H1 (cell line): Measurements from ENCODE around the gene CHST2. TPM values are rescaled to one million over a fixed set of nuclear protein-coding genes. Genes with fewer than 3 reads are reported as not detected.

Experiments used
- CTCF ChIA-PET: fragments of 300-600 bp; sonication (Branson Sonifier 250); formaldehyde crosslinking; loops from one replicate; lab custom pipeline; 2021; ENCODE audit not compliant: partially characterized antibody; lab: Charles Lee
- POLR2A ChIA-PET: fragments of 300-600 bp; sonication (Branson Sonifier 250); formaldehyde crosslinking; loops from one replicate; lab custom pipeline; 2021; ENCODE audit warnings: inconsistent platforms; ENCODE audit not compliant: partially characterized antibody; lab: Charles Lee
- DNase-seq, 2 experiments: peaks; one replicate each; pipeline versions ENCODE4 v3.0.0 to v3.0.0-alpha.2; 2010 to 2022; ENCODE audit warnings: low spot score in 2 of 2, low read depth in 1 of 2, mixed read lengths in 1 of 2
- FAIRE-seq: peaks from 2 replicates; lab custom pipeline; 2011; peaks lifted over from hg19 to GRCh38; lab: Jason Lieb, UNC
- H2AFZ ChIP-seq: 2 replicates; pipeline ENCODE4 v1.8.1; 2012; ENCODE audit warnings: low read length, inconsistent platforms
- H2AK5ac ChIP-seq: 2 replicates; pipeline ENCODE4 v1.6.1; 2013; ENCODE audit warnings: low read depth, low read length
- H2BK120ac ChIP-seq: replicated peaks from 2 replicates; pipeline ENCODE3; 2013; ENCODE audit warnings: low read depth, low read length, inconsistent platforms
- H2BK12ac ChIP-seq: 2 replicates; pipeline ENCODE4 v1.6.1; 2013; ENCODE audit warnings: low read depth, low read length
- H2BK15ac ChIP-seq: 2 replicates; pipeline ENCODE4 v1.6.1; 2013; ENCODE audit warnings: low read length
- H2BK20ac ChIP-seq: 2 replicates; pipeline ENCODE4 v1.6.1; 2013; ENCODE audit warnings: low read length
- H2BK5ac ChIP-seq: 2 replicates; pipeline ENCODE4 v1.6.1; 2013; ENCODE audit warnings: low read depth, low read length
- H3K14ac ChIP-seq: 2 replicates; pipeline ENCODE4 v1.6.1; 2013; ENCODE audit warnings: inconsistent platforms; ENCODE audit not compliant: insufficient read length
- H3K18ac ChIP-seq: 2 replicates; pipeline ENCODE4 v1.6.1; 2013; ENCODE audit warnings: low read length; ENCODE audit errors: extremely low read depth
- H3K23ac ChIP-seq: 2 replicates; pipeline ENCODE4 v1.6.1; 2013; ENCODE audit warnings: inconsistent platforms; ENCODE audit not compliant: insufficient read length
- H3K23me2 ChIP-seq: 2 replicates; pipeline ENCODE4 v1.6.1; 2013; ENCODE audit warnings: low read depth, low read length
- H3K27ac ChIP-seq: 2 replicates; pipeline ENCODE4 v1.6.1; 2011; ENCODE audit warnings: low read depth, low read length, inconsistent platforms
- H3K27me3 ChIP-seq, 4 experiments: replicated peaks in 1 of 4; 1 replicate in 1 of 4; 2 replicates in 3 of 4; pipeline versions ENCODE4 v1.6.1 to v1.8.1; 2011 to 2013; ENCODE audit warnings: low read length in 3 of 4, mild to moderate bottlenecking in 3 of 4, inconsistent platforms in 2 of 4, mixed read lengths in 2 of 4, moderate library complexity in 1 of 4; ENCODE audit not compliant: control insufficient read depth in 3 of 4, insufficient read depth in 3 of 4; ENCODE audit errors: extremely low read depth in 1 of 4
- H3K36me3 ChIP-seq, 4 experiments: 2 replicates each; pipeline versions ENCODE4 v1.6.1 to v1.8.1; 2011 to 2013; ENCODE audit warnings: mild to moderate bottlenecking in 4 of 4, low read length in 3 of 4, moderate library complexity in 2 of 4, control low read depth in 1 of 4, inconsistent platforms in 1 of 4; ENCODE audit not compliant: insufficient read depth in 4 of 4, control insufficient read depth in 2 of 4
- H3K4ac ChIP-seq: replicated peaks from 2 replicates; pipeline ENCODE3; 2013; ENCODE audit warnings: low read length, low read depth, mixed read lengths, inconsistent platforms; ENCODE audit not compliant: insufficient read length
- H3K4me1 ChIP-seq, 4 experiments: replicated peaks in 1 of 4; 1 replicate in 1 of 4; 2 replicates in 3 of 4; pipeline versions ENCODE4 v1.6.1 to v1.8.1; 2011 to 2013; ENCODE audit warnings: low read length in 3 of 4, inconsistent platforms in 2 of 4, mixed read lengths in 1 of 4; ENCODE audit not compliant: insufficient read depth in 4 of 4, control insufficient read depth in 3 of 4
- H3K4me2 ChIP-seq, 2 experiments: 2 replicates each; pipeline versions ENCODE4 v1.6.1 to v1.8.1; 2011 to 2013; ENCODE audit warnings: low read depth in 2 of 2, low read length in 2 of 2, control low read depth in 1 of 2, inconsistent platforms in 1 of 2, mild to moderate bottlenecking in 1 of 2; ENCODE audit not compliant: insufficient read depth in 1 of 2
- H3K4me3 ChIP-seq, 4 experiments: fragments of 200-600, 300-600 bp in 1 of 4; sonication (generic), shearing (Covaris generic), sonication (Bioruptor Twin) in 1 of 4; 2 replicates each; pipeline versions ENCODE4 v1.5.1 to v1.8.1; 2011 to 2016; ENCODE audit warnings: low read length in 4 of 4, low read depth in 3 of 4, control low read depth in 2 of 4, inconsistent platforms in 2 of 4, mild to moderate bottlenecking in 2 of 4, mixed read lengths in 1 of 4, moderate library complexity in 1 of 4; ENCODE audit not compliant: insufficient read depth in 2 of 4; ENCODE audit errors: extremely low read depth in 1 of 4
- H3K56ac ChIP-seq: replicated peaks from 2 replicates; pipeline ENCODE3; 2013; ENCODE audit warnings: low read depth, mild to moderate bottlenecking, mixed read lengths, low read length, inconsistent platforms; ENCODE audit not compliant: insufficient read length
- H3K79me1 ChIP-seq: 2 replicates; pipeline ENCODE4 v1.6.1; 2013; ENCODE audit warnings: low read depth, low read length, control low read depth
- H3K79me2 ChIP-seq, 2 experiments: 2 replicates each; pipeline versions ENCODE4 v1.6.1 to v1.8.1; 2012 to 2013; ENCODE audit warnings: low read length in 2 of 2, mild to moderate bottlenecking in 2 of 2, inconsistent platforms in 1 of 2; ENCODE audit not compliant: insufficient read depth in 2 of 2, control insufficient read depth in 1 of 2
- H3K9ac ChIP-seq, 4 experiments: replicated peaks in 1 of 4; 1 replicate in 1 of 4; 2 replicates in 3 of 4; pipeline versions ENCODE4 v1.6.1 to v1.8.1; 2011 to 2013; ENCODE audit warnings: low read depth in 3 of 4, low read length in 3 of 4, control low read depth in 2 of 4, mild to moderate bottlenecking in 2 of 4, moderate library complexity in 2 of 4, inconsistent platforms in 1 of 4; ENCODE audit errors: extremely low read depth in 1 of 4
- H3K9me3 ChIP-seq, 2 experiments: 2 replicates each; pipeline versions ENCODE4 v1.6.1 to v1.8.1; 2012 to 2013; ENCODE audit warnings: mild to moderate bottlenecking in 2 of 2, moderate library complexity in 2 of 2, control low read depth in 1 of 2, inconsistent platforms in 1 of 2, low read depth in 1 of 2, low read length in 1 of 2, mixed read lengths in 1 of 2; ENCODE audit not compliant: insufficient read depth in 2 of 2
- H4K20me1 ChIP-seq, 2 experiments: replicated peaks in 1 of 2; 2 replicates each; pipeline versions ENCODE3 to v1.8.1; 2011 to 2013; ENCODE audit warnings: inconsistent platforms in 2 of 2, low read length in 2 of 2, mild to moderate bottlenecking in 1 of 2; ENCODE audit not compliant: insufficient read depth in 2 of 2, control insufficient read depth in 1 of 2
- H4K5ac ChIP-seq: 2 replicates; pipeline ENCODE4 v1.6.1; 2013; ENCODE audit warnings: low read length, low read depth, mixed read lengths, inconsistent platforms; ENCODE audit not compliant: insufficient read length
- H4K8ac ChIP-seq: 2 replicates; pipeline ENCODE4 v1.8.0; 2013; ENCODE audit warnings: mild to moderate bottlenecking, moderate library complexity, low read length, inconsistent platforms; ENCODE audit not compliant: insufficient read depth; ENCODE audit errors: extremely low read depth
- H4K91ac ChIP-seq: replicated peaks from 2 replicates; pipeline ENCODE3; 2013; ENCODE audit warnings: low read length, mixed read lengths, inconsistent platforms; ENCODE audit not compliant: insufficient read length
- CHD1 ChIP-seq: IDR thresholded peaks from 2 replicates; pipeline ENCODE4 v1.6.1; 2012; ENCODE audit warnings: low read depth, low read length, improper control_type of control experiment
- HDAC2 ChIP-seq, 2 experiments: fragments of 300-600 bp in 1 of 2; sonication (generic) in 1 of 2; IDR thresholded peaks; 2 replicates each; pipeline ENCODE4 v1.6.1; 2011 to 2012; ENCODE audit warnings: low read depth in 2 of 2, low read length in 2 of 2, mild to moderate bottlenecking in 2 of 2, moderate library complexity in 2 of 2, borderline replicate concordance in 1 of 2, inconsistent platforms in 1 of 2
- JUND ChIP-seq: IDR thresholded peaks from 2 replicates; pipeline ENCODE4 v1.6.1; 2011; ENCODE audit warnings: mild to moderate bottlenecking, improper control_type of control experiment, low read length
- WGBS, 2 experiments: shearing (Covaris generic) in 1 of 2; methylation state at CpG; one replicate each; pipeline versions ENCODE4 v1.1.6 to v1.1.7; 2013 to 2015; ENCODE audit warnings: low lambda C conversion rate in 2 of 2, mixed read lengths in 2 of 2, inconsistent platforms in 1 of 2, low coverage in 1 of 2, missing lambda C conversion rate in 1 of 2; ENCODE audit not compliant: insufficient replicate concordance in 2 of 2, insufficient coverage in 1 of 2, insufficient read length in 1 of 2; ENCODE audit errors: extremely low coverage in 1 of 2, missing lambda C conversion rate in 1 of 2; 5-methylcytosine and 5-hydroxymethylcytosine counted together
- polyA plus RNA-seq, 7 experiments: library from polyadenylated mRNA; depleted of rRNA in 3 of 7; stranded (reverse) in 5 of 7; unstranded in 2 of 7; fragments of >200 nt in 5 of 7; fragments of 200-250 nt in 2 of 7; gene quantifications; 1 replicate in 5 of 7; 2 replicates in 1 of 7; 4 replicates in 1 of 7; pipeline versions ENCODE4 v1.2.1 to v1.2.3, GENCODE V29; 2011 to 2013; ENCODE audit warnings: missing spikeins in 2 of 7, mixed read lengths in 2 of 7
- total RNA-seq: library from RNA; stranded (reverse); fragmentation: NEBNext Ultra II Directional; extraction: Animal tissue kit (Norgen Biotek cat#: 25700); gene quantifications from 2 replicates; pipeline ENCODE4 v1.2.1, GENCODE V29; 2021

Gene CHST2
- total and polyA plus RNA-seq, 2 of the 8 experiments (the other 6 are each of a cell fraction or from before 2014, with no cell fraction given) = 3.2 to 15.1 TPM

GRCh38 chr3:143124601-143125520 is 5.3 kb downstream of the CHST2 start:
- Histone ChIP-seq H3K4me1 (peaks cover 0 to 5% (median 0%) of the 10 kb centered on the region in 4 experiments; a peak in 3 of 7 replicates), H2AFZ (no peak overlapping the region), H3K27ac (no peak overlapping the region), H3K4me3 (no peak overlapping the region), H3K9ac (no peak overlapping the region), H4K5ac (no peak overlapping the region), H4K8ac (no peak overlapping the region), H2BK12ac (0 out of 2 replicates have a peak overlapping the region, but pooled peaks have one; percentile 9), H2AK5ac (no peak overlapping the region), H3K14ac (no peak overlapping the region), H3K79me1 (no peaks in the 10 kb centered on the region), H2BK20ac (no peak overlapping the region), H3K4me2 (no peak overlapping the region), H3K36me3 (peaks cover 0 to 4% (median 0%) of the 10 kb centered on the region in 4 experiments; a peak in 1 of 8 replicates), H3K23ac (no peak overlapping the region), H2BK5ac (no peak overlapping the region), H3K4ac (no peak overlapping the region), H2BK15ac (no peak overlapping the region), H3K56ac (no peak overlapping the region), H2BK120ac (no peak overlapping the region), H3K23me2 (peaks cover 13% of the 10 kb centered on the region; the same call in 1 of the 2 replicates), H3K79me2 (no peaks in the 10 kb centered on the region), H3K18ac (no peak overlapping the region; the same call in 1 of the 2 replicates), H3K27me3 (peaks cover 0 to 18% (median 3%) of the 10 kb centered on the region in 4 experiments; a peak in 5 of 7 replicates), H3K9me3 (no peaks in the 10 kb centered on the region), H4K20me1 (no peaks in the 10 kb centered on the region), H4K91ac (no peak overlapping the region)
- FAIRE-seq = no peak
- TF ChIP-seq HDAC2 (IDR thresholded peaks at IDR 0.05; ENCODE audit: borderline replicate concordance in 1 of 2, low read depth in 2 of 2, low read length in 2 of 2) (no peak), CHD1 (no peak), JUND (no peak)
- ChIA-PET POLR2A (no interaction called here), CTCF (interaction anchor here (0.7 to 1.8 kb wide), 11 partner anchors 22 to 554 kb away, joined by 3 to 6 read pairs (median 3); no protein-coding TSS in a partner anchor)
- WGBS, 2 experiments = 85% methylated on average over 9 of the region's 9 CpGs; no CpG with 5 or more reads in 1 of the 2 experiments
- DNase-seq = no peak
